Right renal pelvis (tissue), 4 donors: ENCODE measurements around the gene ETAA1. TPM values are rescaled to one million over a fixed set of nuclear protein-coding genes. Genes with fewer than 3 reads are reported as not detected.

Experiments
- DNase-seq, 4 donors: peaks; one replicate each; pipeline ENCODE4 v3.0.0-alpha.2; 2013; ENCODE audit warnings: low read depth in 4 of 4, low spot score in 3 of 4, missing footprints in 1 of 4
- polyA plus RNA-seq, 4 donors: library from polyadenylated mRNA; unstranded; fragments of 120-200 nt; gene quantifications; one replicate each; pipeline ENCODE4 v1.2.1, GENCODE V29; 2013; ENCODE audit not compliant: insufficient read length in 4 of 4

Gene ETAA1
- 10 to 100 TPM; 22.6 to 29.4 (median 29.3) TPM for polyA plus RNA-seq

DNA sequence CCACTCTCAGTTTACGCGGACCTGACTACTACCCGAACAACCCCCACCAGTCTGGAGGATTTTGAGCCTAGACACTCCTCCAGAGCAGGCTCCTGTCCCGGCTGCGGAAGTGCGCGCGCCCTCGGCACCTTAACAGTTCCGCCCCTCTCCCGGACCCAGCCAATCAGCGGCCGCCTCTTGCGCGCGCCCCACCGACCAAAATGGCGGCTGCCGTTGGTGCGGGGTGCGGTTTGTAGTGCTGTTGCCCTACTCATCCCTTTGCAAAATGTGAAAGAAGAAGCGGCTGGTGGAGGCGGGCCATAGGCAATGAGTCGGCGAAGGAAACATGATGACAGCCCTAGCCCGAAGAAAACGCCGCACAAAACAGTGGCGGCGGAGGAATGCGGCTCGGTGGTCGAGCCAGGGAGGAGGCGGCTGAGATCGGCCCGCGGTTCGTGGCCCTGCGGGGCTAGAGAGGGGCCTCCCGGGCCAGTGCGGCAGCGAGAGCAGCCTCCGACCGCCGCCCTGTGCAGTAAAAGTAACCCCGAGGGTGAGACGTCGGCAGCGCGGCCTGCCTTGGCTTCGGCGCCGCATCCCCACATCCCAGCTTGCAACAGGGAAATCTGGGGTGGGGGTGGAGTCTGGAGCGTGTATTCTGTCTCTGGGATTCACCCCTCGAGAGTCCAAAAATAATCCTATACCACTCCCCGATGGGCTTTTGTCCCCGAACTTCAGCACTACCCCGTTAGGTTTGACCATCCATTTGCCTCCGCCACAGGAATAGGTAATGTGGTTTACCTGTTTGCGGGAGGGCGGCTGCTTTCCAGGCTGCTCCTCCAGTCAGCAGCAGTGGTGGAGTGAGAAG lies at the start of gene ETAA1:
ETAA1 (plus strand) TSS at position 191 of the 844 bp plus-strand sequence; CDS start at position 307, 116 bp downstream.
- DNase-seq = peak; percentile 81 to 85 (median 82)

- no peak for DNase-seq
Observed at GRCh38 chr2:67366832-67367412, 30.2 kb upstream of the ETAA1 start.

- no peak for DNase-seq
Observed at GRCh38 chr2:67374481-67374880, 22.7 kb upstream of the ETAA1 start.

GRCh38 chr2:67374949-67375348 lies 22.2 kb upstream of the ETAA1 start:
- no peak for DNase-seq

- no peak for DNase-seq
Observed at GRCh38 chr2:67378555-67378954, 18.6 kb upstream of the ETAA1 start.

DNA sequence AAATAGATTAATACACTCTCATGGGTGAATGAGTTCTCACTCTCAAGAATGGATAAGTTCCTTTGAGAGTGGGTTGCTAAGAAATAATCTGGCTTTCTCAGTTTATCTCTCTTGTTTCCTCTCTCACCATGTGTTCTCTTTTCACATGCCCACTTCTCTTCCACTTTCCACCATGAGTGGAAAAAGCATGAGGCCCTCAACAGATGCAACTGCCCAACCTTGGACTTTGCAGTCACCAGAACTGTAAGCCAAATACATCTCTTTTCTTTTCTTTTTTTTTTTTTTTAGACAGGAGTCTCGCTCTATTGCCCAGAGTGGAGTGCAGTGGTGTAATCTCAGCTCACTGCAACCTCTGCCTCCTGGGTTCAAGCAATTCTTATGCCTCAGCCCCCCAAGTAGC lies 18.1 kb upstream of the ETAA1 start:
- DNase-seq = no peak

DNA sequence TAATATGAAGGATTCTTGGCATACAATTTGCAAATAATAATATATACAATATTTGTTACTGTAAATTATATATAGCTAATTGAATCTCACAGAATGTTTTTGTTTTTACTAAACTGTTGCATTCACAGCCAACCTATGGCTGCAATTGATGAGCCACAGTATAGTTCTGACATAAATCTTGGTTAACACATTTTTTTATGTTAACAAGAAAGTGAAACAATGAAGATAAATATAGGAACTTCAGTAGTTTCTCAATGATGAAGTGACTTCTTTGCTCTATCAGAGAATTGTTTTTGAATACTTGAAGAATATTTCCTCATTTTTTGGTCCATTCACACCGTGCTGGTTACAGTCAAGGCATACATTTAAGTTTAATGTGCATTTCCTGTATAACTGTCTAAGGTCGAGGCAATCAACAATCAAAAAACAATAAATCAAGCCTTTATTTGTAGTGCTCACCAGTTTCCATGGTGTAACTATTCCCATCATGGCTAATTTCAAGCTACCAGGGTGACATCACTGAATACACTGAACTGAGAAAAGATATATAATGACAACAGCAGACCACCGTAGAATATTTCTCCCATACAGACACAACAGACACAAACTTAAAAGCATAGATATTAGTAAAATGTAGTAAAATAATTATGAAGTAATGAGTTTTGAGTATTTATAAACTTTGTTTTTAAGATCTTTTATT lies 12.9 kb upstream of the ETAA1 start:
- DNase-seq = no peak

DNA sequence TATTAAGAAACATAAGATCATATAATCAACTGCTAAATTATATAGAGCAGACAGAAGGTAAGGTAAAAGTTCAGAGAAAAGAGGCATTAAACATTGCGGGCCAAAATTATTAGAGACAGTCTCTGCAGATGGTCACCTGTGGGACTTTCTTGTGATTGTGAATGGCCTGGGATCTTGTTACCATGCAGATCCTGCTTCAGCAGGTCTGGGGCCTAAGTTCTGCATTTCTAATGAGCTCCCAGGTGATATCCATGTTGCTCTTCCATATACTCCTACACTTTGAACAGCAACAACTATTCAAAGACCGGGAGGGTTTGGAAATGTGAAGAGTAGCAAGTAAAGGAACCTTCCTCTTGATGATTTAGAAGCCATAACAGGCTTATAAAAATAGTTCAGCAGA lies 8.5 kb upstream of the ETAA1 start:
- no peak for DNase-seq

GRCh38 chr2:67389286-67389685 lies 7.8 kb upstream of the ETAA1 start:
- DNase-seq = no peak

GRCh38 chr2:67389788-67390187 lies 7.3 kb upstream of the ETAA1 start:
- no peak for DNase-seq

DNA sequence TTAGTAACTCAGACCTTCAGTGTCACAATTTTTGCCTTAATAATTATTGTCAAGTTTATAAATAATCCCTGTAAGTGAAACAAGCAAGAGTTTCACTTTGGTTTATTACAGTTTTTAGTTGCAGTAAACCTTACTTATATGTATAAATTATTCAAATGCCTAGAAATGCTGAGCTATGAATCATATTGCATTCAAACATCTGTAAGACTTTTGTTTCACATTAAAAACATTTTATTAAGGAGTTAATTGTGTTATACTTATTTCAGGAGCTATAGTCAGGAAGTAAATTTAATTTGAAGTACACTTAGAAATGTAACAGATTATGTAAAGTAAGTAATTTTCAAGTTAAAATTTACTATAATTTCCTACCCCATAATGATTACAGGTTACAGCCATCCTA lies 3.9 kb upstream of the ETAA1 start:
- no peak for DNase-seq

GRCh38 chr2:67394734-67395133 lies 2.4 kb upstream of the ETAA1 start:
- no peak for DNase-seq

DNA sequence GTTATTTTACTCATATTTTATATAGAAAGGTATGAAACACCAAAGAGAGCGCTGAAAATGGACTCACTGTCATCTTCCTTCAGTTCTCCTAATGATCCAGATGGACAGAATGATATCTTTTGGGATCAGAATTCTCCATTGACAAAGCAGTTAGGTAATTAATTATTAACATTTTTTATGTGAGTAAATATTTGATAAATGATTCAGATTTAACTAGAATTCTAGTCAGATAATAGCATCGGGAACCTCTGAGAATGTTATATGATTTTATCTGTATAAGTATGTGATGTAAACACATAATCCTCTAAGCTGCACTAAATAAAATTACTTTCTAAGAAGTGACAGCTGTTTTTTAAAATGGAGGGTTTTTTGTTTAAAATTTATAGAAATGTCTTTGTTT lies 2.0 kb downstream of the ETAA1 start:
- DNase-seq = no peak

GRCh38 chr2:67399831-67400489 lies 2.8 kb downstream of the ETAA1 start:
- DNase-seq = no peak

DNA sequence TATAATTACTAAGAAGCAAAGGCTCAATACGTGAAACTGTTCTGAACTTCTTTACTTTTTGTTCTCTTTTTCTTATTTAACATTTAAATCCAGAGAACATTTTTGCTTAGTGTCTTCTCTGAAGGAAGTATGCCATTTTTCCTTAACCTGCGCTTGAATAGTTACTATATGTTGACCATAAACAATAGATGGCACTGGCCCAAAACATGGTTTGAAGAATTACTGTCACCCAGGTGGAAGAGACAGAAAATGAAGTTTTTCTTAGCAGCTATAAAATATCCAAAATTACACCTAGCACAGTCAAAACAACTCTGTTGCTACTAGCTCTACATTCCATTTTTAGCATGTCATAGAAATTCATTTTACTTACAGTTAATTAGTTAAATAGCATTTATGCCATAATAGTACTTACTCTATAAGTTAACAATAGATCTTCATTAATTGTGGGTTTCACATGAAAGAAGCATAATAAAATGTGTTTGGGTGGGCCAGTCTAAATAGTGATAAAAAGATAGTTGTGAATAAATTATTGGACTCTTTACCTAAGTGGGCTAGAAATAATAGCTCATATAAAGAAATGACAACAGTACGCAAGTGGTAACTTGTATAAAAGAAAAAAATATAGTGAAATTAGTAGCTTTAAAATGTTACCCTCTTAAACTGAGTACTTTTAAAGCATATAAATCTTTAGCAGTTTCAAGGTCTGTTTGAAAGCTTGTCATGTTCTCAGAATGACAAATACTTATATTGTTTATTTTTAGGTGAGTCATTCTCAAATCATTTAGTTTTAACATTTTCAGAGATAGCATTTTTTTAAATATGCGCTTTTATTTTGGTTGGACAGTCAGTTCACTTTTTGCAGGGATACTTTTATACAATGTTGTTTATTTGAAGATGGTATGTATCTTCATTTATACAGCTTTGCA lies 3.7 kb downstream of the ETAA1 start:
- DNase-seq = no peak

DNA sequence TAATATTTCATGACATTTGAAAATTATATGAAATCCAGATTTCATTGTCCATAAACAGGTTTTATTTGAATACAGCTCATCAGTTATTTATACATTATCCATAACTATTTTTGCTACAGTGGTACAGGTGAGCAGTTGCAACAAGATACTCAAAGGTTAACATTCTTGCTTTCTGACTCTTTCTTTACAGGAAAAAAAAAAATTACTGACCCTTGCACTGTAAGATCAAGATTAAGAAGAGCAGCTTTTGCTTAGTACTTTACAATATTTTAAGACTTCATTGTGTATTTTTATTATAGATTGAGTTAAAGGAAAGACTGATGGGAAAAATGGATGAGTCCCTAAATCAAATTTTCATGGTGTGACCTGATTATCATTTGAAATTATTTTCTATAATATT lies 11.2 kb downstream of the ETAA1 start:
- DNase-seq = no peak

- no peak for DNase-seq
Observed at GRCh38 chr2:67412424-67412823, 15.3 kb downstream of the ETAA1 start.

DNA sequence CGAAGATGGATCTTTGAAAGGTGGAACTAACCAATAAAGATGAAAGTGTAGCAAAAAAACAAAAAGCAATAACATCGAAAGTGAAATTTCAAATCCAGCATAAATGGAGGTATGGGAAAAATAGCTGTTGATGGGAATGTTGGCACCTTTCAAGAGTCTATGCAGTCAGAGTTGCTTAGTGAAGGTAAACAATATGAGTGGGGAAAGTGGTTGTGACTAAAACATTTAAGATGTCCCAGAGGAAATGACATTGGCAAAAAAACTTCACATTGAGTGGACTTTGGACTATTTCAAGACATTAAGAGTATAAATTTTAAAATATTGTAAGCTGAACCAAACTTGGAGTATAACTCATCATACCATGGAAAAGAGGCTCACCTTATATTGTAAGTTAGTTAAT lies 17.7 kb downstream of the ETAA1 start:
- no peak for DNase-seq

- DNase-seq = no peak
Observed at GRCh38 chr2:67416136-67416535, 19.0 kb downstream of the ETAA1 start.

DNA sequence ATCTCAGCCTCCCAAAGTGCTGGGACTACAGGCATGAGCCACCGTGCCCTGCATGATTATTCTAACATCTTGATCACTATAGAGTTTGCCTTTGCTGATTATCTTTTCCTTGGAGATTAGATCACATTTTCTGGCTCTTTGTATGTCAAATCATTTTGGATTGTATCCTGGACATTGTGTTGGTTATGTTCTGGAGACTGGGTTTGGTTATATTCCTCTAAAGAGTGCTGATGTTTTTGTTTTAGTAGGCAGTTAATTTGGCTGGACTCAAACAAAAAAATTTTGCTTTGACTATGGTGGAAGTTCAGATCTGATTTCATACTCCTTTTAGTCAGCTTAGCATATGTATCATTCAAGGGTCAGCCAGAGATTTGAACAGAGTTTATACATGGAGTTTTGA lies 26.4 kb downstream of the ETAA1 start:
- DNase-seq = no peak
